ENCODE results near the gene OR4B1.
"Not testable (repeated sequence)": the region's sequence is repeated elsewhere in the genome, so short reads cannot be mapped to it uniquely, and the experiment has no call there.

The OR4B1 gene

GRCh38 chr11:48172818-48173609 is 43.6 kb upstream of the OR4B1 start:
- no peaks in the 10 kb centered on the region for H3K36me3 ChIP-seq
- no peaks in the 10 kb centered on the region for H3K4me1 ChIP-seq
- H3K27me3 ChIP-seq = no peaks in the 10 kb centered on the region
- DNase-seq = peak; percentile 55
- peak; percentile 88 for TF ChIP-seq CTCF (IDR thresholded peaks at IDR 0.05; ENCODE audit: low read depth, low read length)
- H3K4me3 ChIP-seq (ENCODE audit: low read depth, low read length) = no peak overlapping the region
- no peaks in the 10 kb centered on the region for H3K9me3 ChIP-seq

DNA sequence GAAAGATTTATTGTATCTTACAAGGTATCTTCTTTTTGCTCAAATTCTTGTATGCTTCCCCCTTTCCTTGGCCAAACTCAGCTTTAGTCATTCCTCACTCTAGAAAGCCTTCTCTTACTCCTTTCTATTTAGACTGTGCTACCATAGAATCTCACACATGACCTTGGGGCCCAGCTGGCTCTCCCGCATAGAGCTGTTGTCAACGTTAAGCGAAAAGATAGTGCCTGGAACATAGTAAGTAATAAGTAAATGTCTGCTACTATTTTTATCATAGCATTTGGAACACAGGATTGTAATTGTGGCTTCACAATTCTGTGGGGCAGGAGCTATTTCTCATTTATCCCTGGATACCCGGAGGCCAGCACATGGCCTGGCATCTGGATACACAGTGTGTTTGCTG is 38.9 kb upstream of the OR4B1 start:
- no peak for TF ChIP-seq CTCF (IDR thresholded peaks at IDR 0.05; ENCODE audit: low read depth, low read length)
- DNase-seq = no peak
- Histone ChIP-seq H3K4me1 (no peaks in the 10 kb centered on the region), H3K4me3 (ENCODE audit: low read depth, low read length) (no peak overlapping the region), H3K9me3 (no peaks in the 10 kb centered on the region), H3K36me3 (no peaks in the 10 kb centered on the region), H3K27me3 (no peaks in the 10 kb centered on the region)

- no peak overlapping the region for H3K4me3 ChIP-seq (ENCODE audit: low read depth, low read length)
- no peak for DNase-seq
- no peaks in the 10 kb centered on the region for H3K36me3 ChIP-seq
- no peaks in the 10 kb centered on the region for H3K27me3 ChIP-seq
- H3K4me1 ChIP-seq = no peaks in the 10 kb centered on the region
- no peaks in the 10 kb centered on the region for H3K9me3 ChIP-seq
- TF ChIP-seq CTCF (IDR thresholded peaks at IDR 0.05; ENCODE audit: low read depth, low read length) = no peak
Observed at GRCh38 chr11:48180627-48181026, 36.0 kb upstream of the OR4B1 start.

DNA sequence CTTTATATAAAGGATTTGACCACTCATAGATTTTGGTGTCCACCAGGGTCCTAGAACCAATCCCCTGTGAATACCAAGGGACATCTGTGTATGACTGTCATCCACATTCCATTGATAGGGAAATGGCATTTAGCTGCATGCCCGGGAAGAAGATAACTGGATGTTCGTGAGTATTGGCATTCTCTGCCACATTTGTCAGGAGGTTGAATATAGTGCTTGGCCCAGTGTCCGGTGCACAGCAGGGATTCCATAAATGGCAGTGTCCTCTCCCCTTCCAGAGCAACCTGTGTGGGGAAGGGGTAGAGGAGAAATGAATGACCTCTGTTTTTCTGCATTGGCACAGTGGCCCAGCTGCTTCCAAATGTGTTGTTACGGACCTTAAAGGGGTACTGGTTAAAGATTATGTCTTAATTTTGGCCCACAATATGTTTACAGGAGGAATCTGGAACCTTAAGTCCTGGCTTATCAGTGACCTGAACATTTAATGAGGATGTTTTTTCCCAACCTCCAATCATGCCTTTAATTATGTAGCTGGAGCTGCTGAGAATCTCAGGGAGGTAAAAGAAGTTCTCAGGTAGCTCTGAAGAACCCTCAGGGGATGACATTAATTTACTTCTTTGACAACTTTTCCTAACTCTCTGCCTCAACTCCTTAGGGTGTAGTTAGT is 33.6 kb upstream of the OR4B1 start:
- Histone ChIP-seq H3K4me1 (no peaks in the 10 kb centered on the region), H3K4me3 (ENCODE audit: low read depth, low read length) (no peak overlapping the region), H3K36me3 (no peaks in the 10 kb centered on the region), H3K27me3 (no peaks in the 10 kb centered on the region), H3K9me3 (no peaks in the 10 kb centered on the region)
- no peak for TF ChIP-seq CTCF (IDR thresholded peaks at IDR 0.05; ENCODE audit: low read depth, low read length)
- no peak for DNase-seq

DNA sequence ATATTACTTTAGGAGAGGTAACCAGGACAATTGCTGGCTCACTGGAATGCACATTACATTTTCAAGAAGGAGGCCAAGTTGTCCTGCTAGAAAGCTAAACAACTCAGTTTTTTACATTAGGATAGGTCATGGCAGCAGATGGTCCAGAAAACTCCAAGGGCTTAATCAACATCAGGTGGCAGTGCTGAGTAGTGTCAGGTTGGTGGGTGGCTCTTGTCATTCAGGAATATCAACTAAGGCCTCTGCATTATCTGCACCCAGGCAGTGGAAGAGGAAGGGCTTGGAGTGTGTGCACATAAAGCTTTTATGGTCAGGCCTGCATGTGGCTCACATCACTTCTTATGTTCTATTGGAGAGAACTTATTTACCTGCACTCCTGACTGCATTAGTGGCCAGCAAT is 32.2 kb upstream of the OR4B1 start:
- no peaks in the 10 kb centered on the region for H3K27me3 ChIP-seq
- H3K4me3 ChIP-seq (ENCODE audit: low read depth, low read length) = no peak overlapping the region
- H3K9me3 ChIP-seq = no peaks in the 10 kb centered on the region
- TF ChIP-seq CTCF (IDR thresholded peaks at IDR 0.05; ENCODE audit: low read depth, low read length) = no peak
- DNase-seq = no peak
- H3K4me1 ChIP-seq = no peaks in the 10 kb centered on the region
- no peaks in the 10 kb centered on the region for H3K36me3 ChIP-seq

GRCh38 chr11:48190906-48191654 is 25.5 kb upstream of the OR4B1 start:
- H3K27me3 ChIP-seq; H3K4me3 ChIP-seq (ENCODE audit: low read depth, low read length); H3K4me1 ChIP-seq; H3K36me3 ChIP-seq; H3K9me3 ChIP-seq: not testable (repeated sequence)
- peak; percentile 13 for DNase-seq

Measured in BE2C (cell line).